Motor neuron (in vitro differentiated cells): ENCODE data around the gene RRP15. TPM values are rescaled to one million over a fixed set of nuclear protein-coding genes. Genes with fewer than 3 reads are reported as not detected.

Experiments
- ATAC-seq, 8 experiments: fragments of 200-7000 bp; cut with Tn5 transposase; replicated peaks in 6 of 8; 2 replicates each; pipeline ENCODE4 v1.8.0; 2021; ENCODE audit warnings: mild to moderate bottlenecking in 8 of 8, moderate library complexity in 8 of 8
- H3K27ac ChIP-seq, 2 donors: fragments of 250-450 bp; sonication (Bioruptor Pico); 2 replicates each; pipeline ENCODE4 v1.9.0; 2021; ENCODE audit warnings: antibody characterized with exemption in 2 of 2, mild to moderate bottlenecking in 2 of 2, moderate library complexity in 1 of 2
- H3K4me1 ChIP-seq, 2 donors: fragments of 250-450 bp; sonication (Bioruptor Pico); replicated peaks in 1 of 2; 2 replicates each; pipeline ENCODE4 v1.6.1; 2021; ENCODE audit warnings: antibody characterized with exemption in 2 of 2, mild to moderate bottlenecking in 2 of 2, moderate library complexity in 1 of 2
- H3K4me3 ChIP-seq, 5 donors: fragments of 250-450 bp; sonication (Bioruptor Pico); 2 replicates each; pipeline ENCODE4 v1.9.0; 2021; ENCODE audit warnings: antibody characterized with exemption in 5 of 5, mild to moderate bottlenecking in 5 of 5, moderate library complexity in 4 of 5
- WGBS, 10 experiments: fragments of 450-650 bp; shearing (Covaris generic); methylation state at CpG; one replicate each; pipeline ENCODE4 v1.0.0; 2022; 5-methylcytosine and 5-hydroxymethylcytosine counted together
- in situ Hi-C, 9 experiments: fragments of 400-800 bp; cut with MboI; loops; one replicate each; pipeline ENCODE4 v1.15.0; 2021; ENCODE audit warnings: low sequenced_read_pairs in 9 of 9, low pct_unique_long_range_greater_than_20kb in 2 of 9; ENCODE audit not compliant: unreplicated experiment in 9 of 9
- total RNA-seq, 8 experiments: library from RNA; unstranded; fragments of 300-600 nt; gene quantifications; 2 replicates each; pipeline versions ENCODE4 v1.2.3 to v1.2.4, GENCODE V29; 2022

RRP15 gene
- total RNA-seq, 8 experiments from 2014 or later: 10.8 to 17.6 (median 14.5) TPM

DNA sequence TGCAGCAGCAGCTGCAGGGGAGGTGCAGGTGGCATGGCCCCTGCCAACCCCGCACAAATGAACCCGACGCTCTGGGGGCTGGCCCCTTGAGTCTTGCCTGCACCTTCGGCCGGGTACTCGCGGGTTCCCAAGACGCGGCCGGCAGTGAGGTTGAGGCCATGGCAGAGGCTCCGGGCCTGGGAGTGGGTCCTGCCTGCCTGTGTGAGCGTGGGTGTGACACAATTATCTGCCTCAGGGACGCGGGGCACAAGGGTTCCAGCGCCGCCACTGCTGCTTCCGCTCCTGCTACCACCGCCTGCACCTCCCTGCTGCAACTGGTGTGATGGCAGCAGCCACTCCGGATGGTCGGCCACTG, 39.1 kb downstream of the RRP15 start:
- 79 to 100% (median 99%) methylated on average over 1 to 18 of the region's 20 CpGs; no CpG with 5 or more reads in 4 of the 10 experiments for WGBS, 10 experiments
- in situ Hi-C loops: loop anchor here in 1 of 9 experiments (10.0 kb wide), 1 partner anchor 1491 kb away; no protein-coding TSS in a partner anchor

DNA sequence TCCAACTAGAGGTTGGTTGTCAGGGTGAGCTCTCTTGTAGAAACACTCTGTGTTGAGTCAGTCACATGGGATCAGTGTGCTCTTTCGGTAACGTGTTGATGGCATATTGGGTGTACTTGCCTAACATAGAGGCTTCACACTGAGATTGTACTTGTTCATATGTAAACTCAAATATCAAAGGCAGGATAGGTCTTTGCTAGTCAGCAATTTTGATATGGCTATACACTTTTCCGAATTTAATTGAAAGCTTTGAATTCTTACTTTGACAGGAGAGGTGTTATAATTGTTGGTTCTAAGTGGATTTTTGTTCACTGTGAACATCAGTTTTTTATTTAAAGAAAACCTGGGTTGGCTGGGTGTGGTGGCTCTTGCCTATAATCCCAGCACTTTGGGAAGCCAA, 43.7 kb downstream of the RRP15 start:
- WGBS, 10 experiments: 82 to 100% (median 93%) methylated on average over 1 to 3 of the region's 3 CpGs; no CpG with 5 or more reads in 3 of the 10 experiments
- ATAC-seq: no peak
- no peak overlapping the region for H3K4me3 ChIP-seq
- H3K27ac ChIP-seq: no peak overlapping the region
- in situ Hi-C loops: loop anchor here (10.0 to 25.0 kb wide), 8 partner anchors 184 to 1486 kb away; no protein-coding TSS in a partner anchor
- H3K4me1 ChIP-seq: no peaks in the 10 kb centered on the region

More for the DNA sequence above, 39.1 kb downstream of the RRP15 start:
- Histone ChIP-seq H3K4me3 (no peak overlapping the region), H3K4me1 (no peaks in the 10 kb centered on the region), H3K27ac (no peak overlapping the region)
- ATAC-seq: no peak

DNA sequence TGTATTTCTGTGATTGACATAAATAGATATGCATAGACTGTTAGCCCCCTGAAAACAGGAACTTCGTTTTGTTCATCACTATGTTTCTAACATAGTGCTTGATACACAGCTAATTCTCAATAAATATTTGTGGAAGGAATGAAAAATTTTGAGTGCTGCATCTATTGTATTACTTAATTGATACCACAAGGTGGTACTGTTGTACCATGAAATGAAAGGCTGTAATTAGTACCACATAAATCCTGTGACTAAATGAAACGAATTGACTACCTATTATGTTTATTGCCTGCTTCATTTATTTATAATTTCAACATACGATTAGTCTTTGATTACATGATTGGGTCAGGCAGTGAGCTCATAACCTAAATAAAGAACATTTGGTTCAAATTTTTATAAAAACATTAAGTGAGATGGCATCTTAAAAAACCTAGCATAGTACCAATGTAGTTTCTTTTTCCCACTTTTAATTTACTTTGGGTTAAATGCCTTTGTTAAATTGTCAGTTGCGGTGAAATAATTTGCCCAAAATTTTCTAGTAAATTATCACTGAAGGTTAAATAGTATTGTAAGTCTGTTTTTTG, 45.0 kb downstream of the RRP15 start:
- Histone ChIP-seq H3K4me1 (no peaks in the 10 kb centered on the region), H3K27ac (no peak overlapping the region), H3K4me3 (no peak overlapping the region)
- peak in 6 of 8 experiments; percentile 29 to 63 (median 42) for ATAC-seq
- in situ Hi-C loops: loop anchor here (25.0 kb wide), 7 partner anchors 182 to 1482 kb away; no protein-coding TSS in a partner anchor
- 0 to 56% (median 34%) methylated on average over 2 to 4 of the region's 4 CpGs for WGBS, 10 experiments

DNA sequence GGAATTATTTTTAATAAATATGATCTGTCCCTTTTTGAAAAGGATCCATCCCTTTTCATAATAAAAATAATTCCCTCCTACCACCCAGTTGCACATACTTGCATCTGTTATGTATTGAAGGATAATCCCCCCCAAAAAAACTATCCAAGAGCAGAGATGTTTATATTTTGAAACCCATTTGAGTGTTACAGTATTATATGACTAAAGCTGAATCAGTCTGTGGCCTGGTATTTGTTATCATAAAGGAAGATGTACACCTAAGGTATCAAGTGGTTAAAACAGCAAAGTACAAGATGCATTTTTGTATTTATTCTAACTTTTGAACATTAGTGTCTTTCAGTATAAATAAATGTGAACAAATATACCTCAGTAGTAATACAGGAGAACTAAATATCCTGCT, 47.3 kb downstream of the RRP15 start:
- Histone ChIP-seq H3K4me1 (no peaks in the 10 kb centered on the region), H3K27ac (no peak overlapping the region), H3K4me3 (no peak overlapping the region)
- in situ Hi-C loops: loop anchor here (25.0 kb wide), 7 partner anchors 180 to 1480 kb away; no protein-coding TSS in a partner anchor
- no peak for ATAC-seq

DNA sequence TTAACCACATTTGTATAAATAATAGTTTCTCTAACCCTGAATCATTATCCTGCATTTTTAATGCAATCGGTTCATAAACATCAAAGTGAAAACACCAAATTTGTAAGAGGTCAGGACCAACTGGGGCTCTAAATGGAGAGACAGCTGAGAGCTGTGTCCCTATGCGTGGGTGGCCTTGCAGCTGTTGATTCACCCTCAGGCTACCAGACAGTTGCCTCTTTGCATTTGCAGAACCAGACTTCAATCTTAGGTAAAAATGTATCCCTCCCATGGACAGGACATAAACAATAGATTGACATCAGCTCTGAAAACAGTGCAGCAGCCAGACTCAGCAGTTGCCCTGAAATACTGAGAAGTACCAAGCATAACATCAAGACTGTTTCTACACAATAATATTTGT, 51.2 kb downstream of the RRP15 start:
- peak in 3 of 8 experiments; percentile 72 to 97 (median 81) for ATAC-seq
- WGBS, 10 experiments: 0 to 86% (median 40%) methylated on average over 1 to 2 of the region's 2 CpGs; no CpG with 5 or more reads in 2 of the 10 experiments

DNA sequence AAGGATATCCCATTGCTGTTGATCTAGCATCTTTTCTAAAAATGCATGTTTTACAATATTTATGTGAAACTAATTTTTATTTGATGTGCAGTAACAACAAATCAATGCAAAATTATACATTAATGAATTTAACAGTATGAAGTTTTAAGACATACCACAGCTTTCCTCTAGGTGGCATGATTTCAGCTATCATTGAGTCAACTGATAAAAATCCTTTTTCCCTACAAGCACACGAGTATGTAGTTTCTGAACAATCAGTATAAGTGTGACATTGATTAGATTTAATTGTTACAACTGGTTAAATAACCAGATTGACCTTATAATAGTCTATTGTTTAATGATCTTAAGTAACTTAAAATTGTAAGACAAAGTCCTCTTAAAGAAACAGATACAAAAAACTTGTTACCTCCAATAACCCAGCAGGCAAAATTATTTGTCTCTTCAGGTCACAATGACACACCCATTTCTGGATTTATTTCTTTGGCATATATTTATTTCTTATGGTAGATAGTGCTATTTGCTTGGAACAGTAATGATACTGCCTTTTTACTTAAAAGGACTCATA, 54.3 kb downstream of the RRP15 start:
- no peaks in the 10 kb centered on the region for H3K4me1 ChIP-seq
- in situ Hi-C loops: loop anchor here (25.0 kb wide), 7 partner anchors 173 to 1473 kb away; no protein-coding TSS in a partner anchor
- no peak overlapping the region for H3K27ac ChIP-seq
- ATAC-seq: no peak
- no peak overlapping the region for H3K4me3 ChIP-seq
- 0 to 15% (median 0%) methylated on average over 1 of the region's 1 CpG; no CpG with 5 or more reads in 2 of the 10 experiments for WGBS, 10 experiments

More for the DNA sequence above, 51.2 kb downstream of the RRP15 start:
- H3K4me1 ChIP-seq: no peaks in the 10 kb centered on the region
- in situ Hi-C loops: loop anchor here (25.0 kb wide), 7 partner anchors 176 to 1476 kb away; no protein-coding TSS in a partner anchor
- H3K4me3 ChIP-seq: no peak overlapping the region
- no peak overlapping the region for H3K27ac ChIP-seq

DNA sequence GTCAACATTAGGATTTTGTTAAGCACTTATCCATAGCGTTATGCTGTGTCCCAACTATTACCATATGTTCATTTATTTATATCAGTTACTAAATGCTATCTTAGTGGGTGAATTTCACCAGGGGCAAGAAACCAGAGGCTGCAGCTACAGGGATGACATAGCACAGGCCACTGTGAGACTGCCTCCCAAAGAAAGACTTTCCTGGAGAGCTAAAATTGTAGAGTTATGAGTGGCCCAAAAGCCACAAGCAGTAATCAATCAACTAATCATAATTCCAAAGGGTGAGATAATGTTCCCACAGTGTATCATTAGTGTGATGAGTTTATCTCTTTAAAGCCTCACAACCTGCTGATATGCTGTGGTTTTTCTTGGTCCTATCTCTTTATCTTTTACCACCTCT, 56.2 kb downstream of the RRP15 start:
- 0 to 100% (median 75%) methylated on average over 1 of the region's 1 CpG; no CpG with 5 or more reads in 1 of the 10 experiments for WGBS, 10 experiments
- no peak for ATAC-seq
- H3K4me3 ChIP-seq: no peak overlapping the region
- in situ Hi-C loops: loop anchor here (10.0 to 25.0 kb wide), 8 partner anchors 171 to 1471 kb away; no protein-coding TSS in a partner anchor
- H3K4me1 ChIP-seq: no peaks in the 10 kb centered on the region
- H3K27ac ChIP-seq: no peak overlapping the region

DNA sequence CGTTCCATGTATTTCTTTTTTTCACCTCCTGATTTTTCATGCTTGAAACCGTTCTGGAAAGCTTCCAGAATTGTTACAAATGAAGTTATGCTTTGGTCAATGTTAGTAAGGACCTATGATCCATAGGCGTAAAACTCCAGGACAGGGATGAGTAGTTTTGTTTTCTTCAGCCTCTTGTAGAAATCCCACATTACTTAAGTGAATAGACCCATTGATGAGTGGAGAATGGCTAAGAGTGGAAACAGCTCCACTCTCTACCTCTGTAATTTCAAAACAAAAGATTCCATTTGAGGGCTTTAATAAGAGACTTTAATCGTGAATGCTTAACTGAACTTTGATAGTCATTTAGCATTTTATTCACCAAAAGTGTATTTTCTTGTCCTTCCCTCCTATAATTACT, 57.0 kb downstream of the RRP15 start:
- in situ Hi-C loops: loop anchor here (10.0 to 25.0 kb wide), 8 partner anchors 170 to 1470 kb away; no protein-coding TSS in a partner anchor
- peaks cover 0 to under 1% of the 10 kb centered on the region in 2 donors for H3K4me1 ChIP-seq
- no peak for ATAC-seq
- H3K4me3 ChIP-seq: no peak overlapping the region
- H3K27ac ChIP-seq: no peak overlapping the region
- 72 to 100% (median 93%) methylated on average over 2 to 4 of the region's 4 CpGs for WGBS, 10 experiments

DNA sequence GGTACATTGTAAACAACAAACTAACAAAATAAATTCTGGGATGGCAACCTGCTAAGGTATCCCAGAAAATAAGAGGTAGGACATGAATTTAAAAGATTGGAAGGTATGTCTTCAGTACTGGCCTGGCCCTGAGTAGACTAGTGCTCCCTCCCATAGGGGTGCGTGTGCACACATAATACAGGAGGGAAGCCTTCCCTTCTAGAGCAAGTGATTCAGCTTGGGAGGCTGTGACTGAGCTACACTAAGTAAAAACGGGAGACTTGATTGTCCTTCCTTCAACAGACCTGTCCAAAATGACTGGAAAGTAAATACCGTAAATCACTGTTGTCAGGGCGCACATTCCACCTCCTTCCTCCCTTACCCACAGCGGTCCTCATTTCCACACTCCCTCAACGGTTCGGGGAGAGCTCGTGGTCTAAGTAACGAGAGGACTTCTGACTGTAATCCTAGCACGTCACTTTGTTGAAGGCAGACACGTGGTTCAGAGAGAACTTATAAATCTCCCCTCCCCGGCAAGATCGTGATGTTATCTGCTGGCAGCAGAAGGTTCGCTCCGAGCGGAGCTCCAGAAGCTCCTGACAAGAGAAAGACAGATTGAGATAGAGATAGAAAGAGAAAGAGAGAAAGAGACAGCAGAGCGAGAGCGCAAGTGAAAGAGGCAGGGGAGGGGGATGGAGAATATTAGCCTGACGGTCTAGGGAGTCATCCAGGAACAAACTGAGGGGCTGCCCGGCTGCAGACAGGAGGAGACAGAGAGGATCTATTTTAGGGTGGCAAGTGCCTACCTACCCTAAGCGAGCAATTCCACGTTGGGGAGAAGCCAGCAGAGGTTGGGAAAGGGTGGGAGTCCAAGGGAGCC, 60.0 kb downstream of the RRP15 start, which contains the start of gene TGFB2:
Gene TGFB2, plus strand, starts transcription at position 523 of the 859 bp plus-strand sequence. CDS start 1,366 bp downstream, outside the sequence.
- WGBS, 10 experiments: 0 to 25% (median 8%) methylated on average over 3 to 19 of the region's 22 CpGs
- H3K27ac ChIP-seq: peak within 1 kb of the TSS; percentile 35 to 51
- H3K4me1 ChIP-seq: peaks cover 5 to 8% of the 10 kb centered on the region in 2 donors
- in situ Hi-C loops: loop anchor here (10.0 to 25.0 kb wide), 8 partner anchors 167 to 1467 kb away; no protein-coding TSS in a partner anchor
- ATAC-seq: peak; percentile 43 to 77 (median 67)
- H3K4me3 ChIP-seq: peak within 1 kb of the TSS; percentile 49 to 62 (median 50)

DNA sequence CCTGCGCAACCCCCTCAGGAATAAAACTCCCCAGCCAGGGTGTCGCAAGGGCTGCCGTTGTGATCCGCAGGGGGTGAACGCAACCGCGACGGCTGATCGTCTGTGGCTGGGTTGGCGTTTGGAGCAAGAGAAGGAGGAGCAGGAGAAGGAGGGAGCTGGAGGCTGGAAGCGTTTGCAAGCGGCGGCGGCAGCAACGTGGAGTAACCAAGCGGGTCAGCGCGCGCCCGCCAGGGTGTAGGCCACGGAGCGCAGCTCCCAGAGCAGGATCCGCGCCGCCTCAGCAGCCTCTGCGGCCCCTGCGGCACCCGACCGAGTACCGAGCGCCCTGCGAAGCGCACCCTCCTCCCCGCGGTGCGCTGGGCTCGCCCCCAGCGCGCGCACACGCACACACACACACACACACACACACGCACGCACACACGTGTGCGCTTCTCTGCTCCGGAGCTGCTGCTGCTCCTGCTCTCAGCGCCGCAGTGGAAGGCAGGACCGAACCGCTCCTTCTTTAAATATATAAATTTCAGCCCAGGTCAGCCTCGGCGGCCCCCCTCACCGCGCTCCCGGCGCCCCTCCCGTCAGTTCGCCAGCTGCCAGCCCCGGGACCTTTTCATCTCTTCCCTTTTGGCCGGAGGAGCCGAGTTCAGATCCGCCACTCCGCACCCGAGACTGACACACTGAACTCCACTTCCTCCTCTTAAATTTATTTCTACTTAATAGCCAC, 60.7 kb downstream of the RRP15 start:
- Histone ChIP-seq H3K27ac (peak overlapping the region; percentile 35 to 51), H3K4me3 (peak overlapping the region; percentile 49 to 62 (median 50)), H3K4me1 (peaks cover 5 to 14% of the 10 kb centered on the region in 2 donors)
- peak; percentile 59 to 85 (median 81) for ATAC-seq
- in situ Hi-C loops: loop anchor here (10.0 to 25.0 kb wide), 8 partner anchors 166 to 1466 kb away; no protein-coding TSS in a partner anchor
- WGBS, 10 experiments: 0 to 13% (median 1%) methylated on average over 2 to 46 of the region's 64 CpGs; no CpG with 5 or more reads in 1 of the 10 experiments

DNA sequence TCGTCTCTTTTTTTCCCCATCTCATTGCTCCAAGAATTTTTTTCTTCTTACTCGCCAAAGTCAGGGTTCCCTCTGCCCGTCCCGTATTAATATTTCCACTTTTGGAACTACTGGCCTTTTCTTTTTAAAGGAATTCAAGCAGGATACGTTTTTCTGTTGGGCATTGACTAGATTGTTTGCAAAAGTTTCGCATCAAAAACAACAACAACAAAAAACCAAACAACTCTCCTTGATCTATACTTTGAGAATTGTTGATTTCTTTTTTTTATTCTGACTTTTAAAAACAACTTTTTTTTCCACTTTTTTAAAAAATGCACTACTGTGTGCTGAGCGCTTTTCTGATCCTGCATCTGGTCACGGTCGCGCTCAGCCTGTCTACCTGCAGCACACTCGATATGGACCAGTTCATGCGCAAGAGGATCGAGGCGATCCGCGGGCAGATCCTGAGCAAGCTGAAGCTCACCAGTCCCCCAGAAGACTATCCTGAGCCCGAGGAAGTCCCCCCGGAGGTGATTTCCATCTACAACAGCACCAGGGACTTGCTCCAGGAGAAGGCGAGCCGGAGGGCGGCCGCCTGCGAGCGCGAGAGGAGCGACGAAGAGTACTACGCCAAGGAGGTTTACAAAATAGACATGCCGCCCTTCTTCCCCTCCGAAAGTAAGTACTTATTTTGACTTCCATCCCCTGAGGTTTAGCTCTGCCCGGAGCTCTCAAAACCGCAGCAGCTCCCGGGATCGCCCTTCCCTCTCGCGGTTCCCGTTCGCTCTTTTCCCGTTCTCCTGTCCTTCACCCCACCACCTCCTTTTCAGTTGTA, 61.5 kb downstream of the RRP15 start:
- 1 to 12% (median 2%) methylated on average over 11 to 35 of the region's 39 CpGs for WGBS, 10 experiments
- H3K27ac ChIP-seq: no peak overlapping the region
- H3K4me3 ChIP-seq: peak overlapping the region; percentile 49 to 62 (median 50)
- in situ Hi-C loops: loop anchor here (10.0 to 25.0 kb wide), 8 partner anchors 166 to 1466 kb away; no protein-coding TSS in a partner anchor
- peaks cover 5 to 20% of the 10 kb centered on the region in 2 donors for H3K4me1 ChIP-seq
- peak in 1 of 8 experiments; percentile 1 for ATAC-seq
